Measurements from ENCODE around the gene MDFIC.

MDFIC gene

GRCh38 chr7:115047958-115048720, 126.2 kb downstream of the MDFIC start:
- Histone ChIP-seq H3K4me1 (ENCODE audit: insufficient read depth, low read length) (peaks cover 5% of the 10 kb centered on the region; the same call in 1 of the 2 replicates), H3K27ac (ENCODE audit: low read length) (no peak overlapping the region), H3K36me3 (ENCODE audit: insufficient read depth, low read depth, low read length) (no peaks in the 10 kb centered on the region), H3K9me3 (ENCODE audit: insufficient read depth, low read depth, low read length) (peaks cover 3% of the 10 kb centered on the region; the same call in 1 of the 2 replicates), H3K27me3 (ENCODE audit: insufficient read depth, low read length) (no peaks in the 10 kb centered on the region), H3K9ac (ENCODE audit: low read depth, low read length) (no peak overlapping the region), H3K4me3 (ENCODE audit: low read length) (no peak overlapping the region)

GRCh38 chr7:115052706-115053105, 130.8 kb downstream of the MDFIC start:
- H3K36me3 ChIP-seq (ENCODE audit: insufficient read depth, low read depth, low read length): no peaks in the 10 kb centered on the region
- H3K27ac ChIP-seq (ENCODE audit: low read length): no peak overlapping the region
- H3K4me3 ChIP-seq (ENCODE audit: low read length): no peak overlapping the region
- no peaks in the 10 kb centered on the region for H3K27me3 ChIP-seq (ENCODE audit: insufficient read depth, low read length)
- H3K4me1 ChIP-seq (ENCODE audit: insufficient read depth, low read length): no peaks in the 10 kb centered on the region
- no peak overlapping the region for H3K9ac ChIP-seq (ENCODE audit: low read depth, low read length)
- H3K9me3 ChIP-seq (ENCODE audit: insufficient read depth, low read depth, low read length): peaks cover 3% of the 10 kb centered on the region; the same call in 1 of the 2 replicates

- H3K27ac ChIP-seq (ENCODE audit: low read length): no peak overlapping the region
- H3K27me3 ChIP-seq (ENCODE audit: insufficient read depth, low read length): no peaks in the 10 kb centered on the region
- H3K4me3 ChIP-seq (ENCODE audit: low read length): no peak overlapping the region
- H3K36me3 ChIP-seq (ENCODE audit: insufficient read depth, low read depth, low read length): no peaks in the 10 kb centered on the region
- no peaks in the 10 kb centered on the region for H3K4me1 ChIP-seq (ENCODE audit: insufficient read depth, low read length)
- H3K9me3 ChIP-seq (ENCODE audit: insufficient read depth, low read depth, low read length): no peaks in the 10 kb centered on the region
- H3K9ac ChIP-seq (ENCODE audit: low read depth, low read length): no peak overlapping the region
These were observed 132.7 kb downstream of the MDFIC start for GRCh38 chr7:115054478-115055065.

GRCh38 chr7:115056019-115056418, 134.1 kb downstream of the MDFIC start:
- Histone ChIP-seq H3K9ac (ENCODE audit: low read depth, low read length) (no peak overlapping the region), H3K4me3 (ENCODE audit: low read length) (no peak overlapping the region), H3K4me1 (ENCODE audit: insufficient read depth, low read length) (no peaks in the 10 kb centered on the region), H3K9me3 (ENCODE audit: insufficient read depth, low read depth, low read length) (no peaks in the 10 kb centered on the region), H3K27me3 (ENCODE audit: insufficient read depth, low read length) (no peaks in the 10 kb centered on the region), H3K27ac (ENCODE audit: low read length) (no peak overlapping the region), H3K36me3 (ENCODE audit: insufficient read depth, low read depth, low read length) (no peaks in the 10 kb centered on the region)

GRCh38 chr7:115058726-115059125, 136.8 kb downstream of the MDFIC start:
- no peak overlapping the region for H3K27ac ChIP-seq (ENCODE audit: low read length)

GRCh38 chr7:115059321-115059720, 137.4 kb downstream of the MDFIC start:
- H3K9ac ChIP-seq (ENCODE audit: low read depth, low read length): no peak overlapping the region
- H3K27ac ChIP-seq (ENCODE audit: low read length): no peak overlapping the region
- no peaks in the 10 kb centered on the region for H3K27me3 ChIP-seq (ENCODE audit: insufficient read depth, low read length)
- H3K4me1 ChIP-seq (ENCODE audit: insufficient read depth, low read length): no peaks in the 10 kb centered on the region
- H3K36me3 ChIP-seq (ENCODE audit: insufficient read depth, low read depth, low read length): no peaks in the 10 kb centered on the region
- no peak overlapping the region for H3K4me3 ChIP-seq (ENCODE audit: low read length)
- no peaks in the 10 kb centered on the region for H3K9me3 ChIP-seq (ENCODE audit: insufficient read depth, low read depth, low read length)

More at GRCh38 chr7:115058726-115059125, 136.8 kb downstream of the MDFIC start:
- Histone ChIP-seq H3K27me3 (ENCODE audit: insufficient read depth, low read length) (no peaks in the 10 kb centered on the region), H3K4me1 (ENCODE audit: insufficient read depth, low read length) (no peaks in the 10 kb centered on the region), H3K9me3 (ENCODE audit: insufficient read depth, low read depth, low read length) (no peaks in the 10 kb centered on the region), H3K36me3 (ENCODE audit: insufficient read depth, low read depth, low read length) (no peaks in the 10 kb centered on the region), H3K9ac (ENCODE audit: low read depth, low read length) (no peak overlapping the region), H3K4me3 (ENCODE audit: low read length) (no peak overlapping the region)

GRCh38 chr7:115060095-115060870, 138.4 kb downstream of the MDFIC start:
- H3K4me1 ChIP-seq (ENCODE audit: insufficient read depth, low read length): no peaks in the 10 kb centered on the region
- H3K9ac ChIP-seq (ENCODE audit: low read depth, low read length): no peak overlapping the region
- H3K36me3 ChIP-seq (ENCODE audit: insufficient read depth, low read depth, low read length): no peaks in the 10 kb centered on the region
- no peak overlapping the region for H3K27ac ChIP-seq (ENCODE audit: low read length)
- H3K27me3 ChIP-seq (ENCODE audit: insufficient read depth, low read length): no peaks in the 10 kb centered on the region
- H3K9me3 ChIP-seq (ENCODE audit: insufficient read depth, low read depth, low read length): no peaks in the 10 kb centered on the region
- no peak overlapping the region for H3K4me3 ChIP-seq (ENCODE audit: low read length)

- H3K9ac ChIP-seq (ENCODE audit: low read depth, low read length): no peak overlapping the region
- no peaks in the 10 kb centered on the region for H3K27me3 ChIP-seq (ENCODE audit: insufficient read depth, low read length)
- H3K4me1 ChIP-seq (ENCODE audit: insufficient read depth, low read length): no peaks in the 10 kb centered on the region
- no peak overlapping the region for H3K4me3 ChIP-seq (ENCODE audit: low read length)
- no peaks in the 10 kb centered on the region for H3K9me3 ChIP-seq (ENCODE audit: insufficient read depth, low read depth, low read length)
- H3K36me3 ChIP-seq (ENCODE audit: insufficient read depth, low read depth, low read length): no peaks in the 10 kb centered on the region
- H3K27ac ChIP-seq (ENCODE audit: low read length): no peak overlapping the region
These were observed 144.2 kb downstream of the MDFIC start for GRCh38 chr7:115066050-115066449.

GRCh38 chr7:115066634-115067033, 144.7 kb downstream of the MDFIC start:
- H3K4me3 ChIP-seq (ENCODE audit: low read length): no peak overlapping the region
- H3K9ac ChIP-seq (ENCODE audit: low read depth, low read length): no peak overlapping the region
- no peak overlapping the region for H3K27ac ChIP-seq (ENCODE audit: low read length)
- H3K9me3 ChIP-seq (ENCODE audit: insufficient read depth, low read depth, low read length): no peaks in the 10 kb centered on the region
- no peaks in the 10 kb centered on the region for H3K4me1 ChIP-seq (ENCODE audit: insufficient read depth, low read length)
- no peaks in the 10 kb centered on the region for H3K36me3 ChIP-seq (ENCODE audit: insufficient read depth, low read depth, low read length)
- no peaks in the 10 kb centered on the region for H3K27me3 ChIP-seq (ENCODE audit: insufficient read depth, low read length)

GRCh38 chr7:115068220-115068619, 146.3 kb downstream of the MDFIC start:
- Histone ChIP-seq H3K4me3 (ENCODE audit: low read length) (no peak overlapping the region), H3K36me3 (ENCODE audit: insufficient read depth, low read depth, low read length) (no peaks in the 10 kb centered on the region), H3K4me1 (ENCODE audit: insufficient read depth, low read length) (no peaks in the 10 kb centered on the region), H3K27me3 (ENCODE audit: insufficient read depth, low read length) (no peaks in the 10 kb centered on the region), H3K9ac (ENCODE audit: low read depth, low read length) (no peak overlapping the region), H3K9me3 (ENCODE audit: insufficient read depth, low read depth, low read length) (no peaks in the 10 kb centered on the region), H3K27ac (ENCODE audit: low read length) (no peak overlapping the region)

Data from iPS-20b (cell line).